ENCODE measurements around the gene SLC26A6.
A peak's percentile ranks its signal among the peaks of the same experiment; 100 is the strongest.

Gene SLC26A6

DNA sequence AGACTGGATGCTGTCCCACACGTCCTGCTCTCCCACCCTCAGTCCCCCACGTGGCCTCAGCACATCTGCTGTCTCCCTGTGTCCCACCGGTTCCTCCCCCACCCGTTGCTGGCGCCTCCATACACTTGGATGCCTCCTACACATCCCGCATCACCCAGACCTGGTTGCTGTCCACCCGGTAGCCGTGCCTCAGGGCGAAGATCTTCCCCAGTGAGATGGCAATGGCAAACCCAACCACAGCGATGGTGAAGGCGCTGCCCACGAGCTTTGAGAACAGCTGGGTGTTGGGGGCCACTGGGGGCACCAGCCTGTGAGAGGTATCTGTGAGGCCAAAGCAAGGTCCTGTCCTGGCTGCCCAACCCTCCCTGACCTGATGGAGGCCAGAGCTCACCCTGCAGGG, 4.4 kb downstream of the SLC26A6 start:
- no peak for DNase-seq

- no peak for DNase-seq
Observed at GRCh38 chr3:48630407-48630806, 4.9 kb downstream of the SLC26A6 start.

GRCh38 chr3:48629894-48630293, 5.4 kb downstream of the SLC26A6 start:
- DNase-seq: no peak

DNA sequence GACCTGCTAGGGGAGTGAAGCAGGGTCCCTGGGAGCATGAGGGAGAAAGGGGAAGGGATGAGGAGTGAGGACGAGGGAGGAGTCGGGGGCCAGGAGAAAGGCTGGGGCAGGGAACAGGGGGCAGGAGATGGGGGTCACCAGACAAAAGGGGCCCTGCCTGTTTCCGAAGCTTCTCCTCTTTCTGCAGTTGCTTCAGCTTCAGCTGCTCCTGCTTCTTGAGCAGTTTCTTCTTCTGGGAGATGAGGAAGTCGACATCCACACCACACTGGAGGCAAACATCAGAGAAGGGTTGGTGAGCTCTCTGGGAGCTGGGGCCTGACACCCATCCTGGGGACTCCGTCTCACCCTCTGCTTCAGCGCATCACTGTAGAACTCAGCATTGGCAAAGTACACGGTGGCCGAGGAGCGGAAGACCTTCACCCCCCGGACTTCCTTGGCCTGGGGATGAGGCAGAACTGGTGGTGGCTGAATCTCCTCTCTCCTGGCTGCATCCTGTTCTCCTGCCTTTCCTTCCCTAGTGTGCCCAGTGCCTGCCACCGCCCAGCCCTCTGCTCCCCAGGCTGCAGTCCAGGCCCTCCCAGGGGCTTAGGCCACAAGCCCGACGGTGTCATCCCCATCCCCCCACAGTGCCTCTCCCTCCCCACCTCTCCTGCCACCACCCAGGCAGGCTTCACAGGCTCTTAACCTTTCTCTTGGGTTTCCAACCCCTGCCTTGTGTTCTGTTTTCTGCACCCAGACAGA, 6.8 kb downstream of the SLC26A6 start:
- DNase-seq: no peak

GRCh38 chr3:48625600-48625999, 9.7 kb downstream of the SLC26A6 start:
- no peak for DNase-seq

DNA sequence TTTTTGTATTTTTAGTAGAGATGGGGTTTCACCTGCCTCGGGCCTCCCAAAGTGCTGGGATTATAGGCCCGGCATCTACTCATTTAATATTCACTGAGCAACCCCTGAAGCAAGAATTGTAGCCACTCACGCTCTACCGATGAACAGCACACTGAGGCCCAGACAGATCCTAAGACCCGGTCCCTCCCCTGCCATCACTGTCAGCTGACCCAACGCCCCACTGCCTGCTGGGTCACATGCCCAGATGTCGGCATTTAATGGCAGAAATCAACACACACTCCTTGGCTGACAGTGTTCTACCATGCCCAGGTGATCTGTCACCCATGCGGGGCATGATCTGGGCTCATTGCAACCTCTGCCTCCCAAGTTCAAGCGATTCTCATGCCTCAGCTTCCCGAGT, 10.5 kb downstream of the SLC26A6 start:
- no peak for DNase-seq

- DNase-seq: no peak
Observed at GRCh38 chr3:48623851-48624547, 11.3 kb downstream of the SLC26A6 start.

DNA sequence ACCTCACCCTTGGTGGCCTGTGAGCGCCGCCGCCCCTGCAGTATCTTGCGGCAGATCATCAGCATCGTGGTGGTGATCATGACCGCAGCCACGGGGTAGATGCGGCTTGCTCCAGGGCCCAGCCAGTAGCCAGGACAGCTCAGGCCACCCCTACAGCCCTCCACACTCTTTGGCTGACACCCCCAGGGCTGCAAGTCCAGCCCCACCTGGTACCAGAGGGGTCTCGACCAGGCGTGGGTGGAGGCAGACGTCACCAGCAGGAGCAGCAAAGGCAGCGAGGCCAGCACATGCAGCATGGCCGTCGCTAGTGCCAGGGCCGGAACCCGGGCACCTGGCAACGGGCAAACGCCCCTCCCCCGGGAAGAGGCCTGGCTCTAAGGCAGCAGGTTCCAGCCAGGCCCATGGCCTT, 13.8 kb downstream of the SLC26A6 start, which contains the start of gene TMEM89:
Gene TMEM89 (minus strand): TSS at position 309 of the 409 bp plus-strand sequence. CDS start 13 bp downstream, at position 296.
- DNase-seq: no peak

- no peak for DNase-seq
Observed at GRCh38 chr3:48619541-48620524, 15.4 kb downstream of the SLC26A6 start.

- DNase-seq: no peak
Observed at GRCh38 chr3:48617559-48617958, 17.7 kb downstream of the SLC26A6 start.

DNA sequence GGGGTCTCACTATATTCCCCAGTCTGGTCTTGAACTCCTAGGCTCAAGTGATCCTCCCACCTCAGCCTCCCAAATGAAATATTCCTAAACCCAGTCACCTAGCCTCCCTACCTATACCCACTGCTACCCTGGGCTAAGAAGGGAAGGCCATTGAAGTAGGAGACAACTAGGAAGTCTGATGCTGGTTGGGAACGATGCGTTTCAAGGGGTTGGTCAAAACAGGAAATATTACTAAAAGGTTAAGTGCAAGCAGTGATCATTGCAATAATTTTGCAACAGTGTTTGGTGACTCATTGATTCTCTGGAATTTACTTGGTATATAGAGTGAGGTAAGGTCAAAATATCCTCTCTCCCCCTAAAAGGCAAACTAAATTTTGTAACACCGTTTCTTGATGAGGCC, 21.2 kb downstream of the SLC26A6 start:
- DNase-seq: no peak

DNA sequence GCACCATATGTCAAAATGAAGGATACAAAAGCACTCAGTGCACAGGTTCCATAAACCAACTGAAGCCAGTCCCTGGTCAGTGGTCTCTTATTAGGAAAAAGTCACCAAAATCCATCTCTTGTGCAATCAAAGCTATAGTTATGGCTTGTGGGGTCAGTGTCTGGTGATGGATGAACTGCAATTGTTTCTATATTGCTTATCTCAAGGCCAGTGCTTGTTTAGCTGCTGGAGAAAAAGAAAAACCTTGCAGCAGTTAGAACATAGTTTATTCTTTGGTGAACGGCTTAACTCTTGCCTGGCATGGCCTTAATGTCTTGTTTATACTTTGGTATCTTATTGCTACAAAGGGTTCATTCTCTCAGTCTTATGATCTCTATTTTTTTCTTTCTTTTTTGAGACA, 23.0 kb downstream of the SLC26A6 start:
- no peak for DNase-seq

DNA sequence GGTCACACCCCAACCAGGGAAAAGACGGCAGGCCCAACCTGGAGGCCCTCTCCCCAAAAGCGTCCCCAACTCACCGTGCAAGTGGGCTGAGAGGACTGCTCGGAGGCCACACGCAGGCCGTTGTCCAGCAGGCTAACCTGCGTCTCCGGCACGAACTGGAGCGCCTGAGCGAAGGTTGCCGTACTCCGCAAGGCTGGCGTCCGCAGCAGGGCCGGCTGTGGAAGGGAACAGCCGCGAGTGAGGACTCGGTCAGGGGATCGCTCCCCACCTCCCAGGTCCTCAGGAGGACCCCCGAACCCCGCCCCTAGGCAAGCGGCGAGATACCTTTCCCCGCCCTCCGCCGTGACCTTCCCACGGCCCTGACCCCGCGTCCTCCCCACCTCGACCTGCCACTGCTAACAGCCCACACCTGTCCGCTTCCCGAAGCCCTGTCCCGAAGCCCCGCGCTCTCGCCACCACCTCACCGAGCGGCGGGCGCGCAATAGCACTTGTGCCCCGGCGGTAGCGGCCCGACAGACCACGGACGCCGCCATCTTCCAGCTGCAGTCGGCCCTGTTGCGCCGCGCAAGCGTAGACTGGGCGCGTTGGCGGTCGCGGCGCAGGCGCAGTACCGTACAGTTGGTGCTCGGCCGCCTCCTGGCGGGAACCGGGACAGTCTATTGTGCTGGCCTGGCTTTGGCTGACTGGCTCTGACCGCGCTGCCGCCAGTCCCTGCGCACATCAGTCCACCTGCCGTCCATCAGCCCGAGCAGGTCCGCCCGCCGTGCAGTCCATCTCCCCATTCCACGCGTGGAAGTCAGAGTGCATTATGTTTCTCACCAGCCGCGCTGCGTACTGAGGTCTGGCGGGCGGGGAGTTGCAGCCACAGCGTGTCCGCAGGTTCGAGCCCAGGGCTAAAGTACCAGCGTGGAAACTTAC, 25.9 kb downstream of the SLC26A6 start, which contains the start of gene UQCRC1:
Gene UQCRC1 (minus strand): TSS at position 559 of the 918 bp plus-strand sequence. CDS start 26 bp downstream, at position 533.
- peak; percentile 88 for DNase-seq

- no peak for DNase-seq
Observed at GRCh38 chr3:48607519-48607918, 27.7 kb downstream of the SLC26A6 start.

GRCh38 chr3:48601622-48601994, 33.7 kb downstream of the SLC26A6 start:
- DNase-seq: no peak

DNA sequence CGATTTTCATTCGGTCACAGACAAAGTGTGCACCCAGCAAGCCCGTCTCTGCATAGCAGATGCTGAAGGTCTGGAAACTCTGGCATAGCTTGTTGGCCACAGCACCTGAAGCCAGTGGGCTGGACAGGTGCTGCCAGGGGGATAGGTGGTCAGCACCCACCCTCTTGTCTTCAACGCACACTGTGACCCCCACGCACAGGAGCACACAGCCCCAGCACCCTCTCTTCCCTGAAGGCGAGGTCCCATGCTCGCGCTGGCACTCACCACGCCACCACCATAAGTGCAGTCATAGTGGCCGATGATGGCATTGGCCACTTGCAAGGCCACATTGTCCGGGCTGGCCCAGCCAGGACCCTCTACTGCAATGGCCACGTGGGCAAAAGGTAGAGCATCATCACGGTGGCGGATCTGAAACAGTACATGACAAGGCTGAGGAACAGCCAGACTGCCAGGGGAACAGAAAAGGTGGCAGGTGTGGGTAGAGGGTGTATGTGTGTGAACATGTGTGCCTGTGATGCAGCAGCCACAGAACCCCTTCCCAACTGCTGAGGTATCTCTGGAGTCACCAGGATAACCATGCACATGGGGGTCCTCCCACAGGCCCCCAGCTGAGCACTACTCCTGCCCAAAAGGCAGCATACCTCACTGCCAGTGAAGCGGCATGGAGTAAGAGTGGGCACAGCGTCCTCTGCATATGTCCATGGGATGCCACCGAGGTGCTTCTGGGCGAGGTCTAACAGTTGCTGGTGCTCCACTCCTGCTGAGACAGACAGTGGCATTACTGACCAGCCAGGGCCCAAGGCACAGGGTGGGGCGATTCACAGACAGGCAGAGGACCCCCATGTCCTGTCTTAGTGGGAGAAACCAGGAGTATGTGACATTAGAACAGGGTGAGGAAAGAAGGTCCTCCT, 34.3 kb downstream of the SLC26A6 start:
- DNase-seq: no peak

- no peak for DNase-seq
Observed at GRCh38 chr3:48599509-48600285, 35.6 kb downstream of the SLC26A6 start.

DNA sequence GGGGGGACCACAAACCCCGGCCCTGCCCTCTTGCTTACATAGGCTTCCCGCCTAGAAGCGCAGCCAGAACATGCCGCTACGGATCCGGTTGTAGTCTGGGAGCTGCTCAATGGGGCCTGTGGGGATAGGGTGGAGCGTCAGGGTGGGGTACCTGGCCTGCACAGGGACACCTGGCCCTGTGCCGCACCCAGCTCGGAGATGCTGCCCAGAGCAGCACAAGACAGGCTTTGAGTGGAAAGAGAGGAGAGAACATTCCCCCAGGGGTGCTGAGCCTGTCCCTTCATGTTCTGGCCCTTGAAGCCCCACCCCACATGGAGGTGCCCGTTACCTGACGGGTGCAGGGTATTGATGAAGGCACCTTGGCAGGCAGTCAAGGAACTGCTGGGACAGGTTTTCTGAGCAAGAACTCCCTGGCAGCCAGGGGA, 36.2 kb downstream of the SLC26A6 start:
- DNase-seq: no peak

DNA sequence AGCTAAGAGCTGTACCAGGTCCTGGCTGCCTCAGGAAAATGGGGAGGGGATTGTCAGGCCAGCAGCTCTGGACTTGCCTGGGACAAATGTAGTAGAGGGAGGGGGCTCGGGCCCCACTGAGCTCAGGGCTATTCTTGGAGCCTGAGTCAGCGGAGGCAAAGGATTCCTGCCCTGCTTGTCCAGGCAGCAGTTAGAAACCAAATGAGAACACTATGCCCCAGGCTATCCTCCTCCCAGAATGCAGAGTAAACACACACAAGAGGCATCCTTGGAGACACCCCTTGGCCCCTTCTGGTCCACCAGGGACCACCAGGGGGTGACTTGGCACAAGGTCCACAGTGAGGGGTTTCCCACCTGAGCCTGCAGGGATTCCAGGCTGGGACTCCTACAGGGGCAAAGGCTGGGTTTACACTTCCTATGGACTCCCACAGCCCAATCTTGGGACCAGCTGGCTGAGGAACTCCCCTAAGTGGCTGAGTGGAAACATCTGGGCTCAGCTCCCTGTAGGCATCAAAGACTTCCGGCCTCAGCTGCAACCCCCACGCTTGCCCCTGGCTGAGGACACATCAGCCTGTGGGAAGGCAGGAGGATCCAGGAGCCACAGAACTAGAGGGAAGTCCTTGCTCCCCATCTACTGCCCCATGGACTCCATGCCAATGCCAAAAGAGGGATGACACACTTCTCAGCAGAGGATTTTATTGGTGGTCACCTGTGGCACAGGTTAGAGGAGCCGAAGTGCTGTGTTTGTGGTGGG, 36.8 kb downstream of the SLC26A6 start:
- DNase-seq: no peak
